CD4-positive, alpha-beta T cell (primary cell): ENCODE measurements around the gene DISP2. TPM values are rescaled to one million over a fixed set of nuclear protein-coding genes. Genes with fewer than 3 reads are reported as not detected.

Source experiments
- ATAC-seq: fragments of 200-7000 bp; cut with Tn5 transposase; one replicate; pipeline ENCODE4 v1.10.0; 2022; ENCODE audit warnings: mild to moderate bottlenecking; ENCODE audit not compliant: poor library complexity
- CTCF ChIA-PET: fragments of 350-600 bp; sonication (Branson Sonifier 250); formaldehyde crosslinking; loops from one replicate; lab custom pipeline; 2021; ENCODE audit warnings: antibody characterized with exemption, inconsistent platforms; lab: Charles Lee
- POLR2A ChIA-PET: fragments of 350-600 bp; sonication (Branson Sonifier 250); formaldehyde crosslinking; loops from one replicate; lab custom pipeline; 2021; ENCODE audit warnings: antibody characterized with exemption, inconsistent platforms; lab: Charles Lee
- DNase-seq, 14 experiments: peaks; one replicate each; pipeline ENCODE4 v3.0.0-alpha.2; 2013 to 2020; ENCODE audit warnings: mixed read lengths in 2 of 14
- H3K27ac ChIP-seq, 2 donors: one replicate each; pipeline versions ENCODE4 v1.5.1 to v1.7.0; 2013; ENCODE audit warnings: low read length in 2 of 2, low read depth in 1 of 2, mild to moderate bottlenecking in 1 of 2
- H3K27me3 ChIP-seq, 2 experiments: 1 replicate in 1 of 2; 2 replicates in 1 of 2; pipeline versions ENCODE4 v1.6.1 to v1.7.0; 2013; ENCODE audit warnings: low read length in 2 of 2, control low read depth in 1 of 2, mild to moderate bottlenecking in 1 of 2, moderate library complexity in 1 of 2; ENCODE audit not compliant: insufficient read depth in 2 of 2, control insufficient read depth in 1 of 2
- H3K36me3 ChIP-seq: one replicate; pipeline ENCODE4 v1.6.1; 2013; ENCODE audit warnings: low read length, control low read depth; ENCODE audit not compliant: insufficient read depth
- H3K4me1 ChIP-seq: one replicate; pipeline ENCODE4 v1.6.1; 2013; ENCODE audit warnings: low read length, control low read depth; ENCODE audit not compliant: insufficient read depth
- H3K4me3 ChIP-seq: one replicate; pipeline ENCODE4 v1.5.1; 2013; ENCODE audit warnings: mild to moderate bottlenecking, low read length, moderate library complexity
- H3K9me3 ChIP-seq, 2 experiments: 1 replicate in 1 of 2; 2 replicates in 1 of 2; pipeline versions ENCODE4 v1.6.1 to v1.7.0; 2013; ENCODE audit warnings: low read length in 2 of 2, mild to moderate bottlenecking in 2 of 2, control low read depth in 1 of 2, moderate library complexity in 1 of 2; ENCODE audit not compliant: control insufficient read depth in 1 of 2, insufficient read depth in 1 of 2
- H3K27ac Mint-ChIP-seq: one replicate; pipeline ENCODE4 v1.8.0; 2020; ENCODE audit warnings: mixed read lengths
- H3K27me3 Mint-ChIP-seq: one replicate; pipeline ENCODE4 v1.8.0; 2021; ENCODE audit warnings: mixed read lengths
- H3K36me3 Mint-ChIP-seq: one replicate; pipeline ENCODE4 v1.8.0; 2021; ENCODE audit warnings: low read depth, mixed read lengths
- H3K4me1 Mint-ChIP-seq: one replicate; pipeline ENCODE4 v1.8.0; 2021; ENCODE audit warnings: low read depth, mixed read lengths
- H3K4me3 Mint-ChIP-seq: one replicate; pipeline ENCODE4 v1.8.0; 2020; ENCODE audit warnings: mild to moderate bottlenecking, mixed read lengths
- H3K9me3 Mint-ChIP-seq: one replicate; pipeline ENCODE4 v1.8.0; 2020; ENCODE audit warnings: mixed read lengths
- intact Hi-C, 2 experiments: fragments of 100-400 bp; cut with DNase I in 1 of 2; cut with micrococcal nuclease in 1 of 2; formaldehyde crosslinking; loops; one replicate each; pipeline versions ENCODE4 v1.15.1 to v1.9.0; 2023 to 2025; cut with DNase I, micrococcal nuclease
- total RNA-seq, 174 experiments: library from RNA in 2 of 174; stranded (reverse) in 2 of 174; gene quantifications; one replicate each; pipeline ENCODE4 v1.2.3 and lab custom pipeline; 2021 to 2026
- TF ChIP-seq, protein P1 (sequence below): fragments of 200-600 bp; IDR thresholded peaks from one replicate; pipeline ENCODE4 v1.8.0; 2022; ENCODE audit warnings: antibody characterized with exemption, mild to moderate bottlenecking

The DISP2 gene
- total RNA-seq, 2 experiments from 2014 or later = 0.03 to 0.06 TPM

DNA sequence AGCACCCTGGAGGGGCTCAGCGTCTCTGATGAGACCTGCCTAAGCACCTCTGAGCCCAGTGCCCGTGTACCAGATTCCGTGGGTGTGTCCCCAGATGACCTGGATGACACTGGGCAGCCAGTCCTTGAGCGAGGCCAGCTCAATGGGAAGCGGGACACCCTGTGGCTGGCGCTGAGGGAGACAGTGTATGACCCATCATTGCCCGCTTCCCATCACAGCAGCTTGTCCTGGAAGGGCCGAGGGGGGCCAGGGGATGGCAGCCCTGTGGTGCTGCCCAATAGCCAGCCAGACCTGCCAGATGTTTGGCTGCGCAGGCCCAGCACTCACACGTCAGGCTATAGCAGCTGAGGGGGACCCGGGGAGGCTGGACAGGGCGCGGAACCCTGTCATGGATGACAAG lies 12.0 kb downstream of the DISP2 start:
- no peak overlapping the region for H3K4me3 ChIP-seq
- Mint-ChIP-seq H3K27ac (no peak overlapping the region), H3K36me3 (no peaks in the 10 kb centered on the region), H3K9me3 (no peaks in the 10 kb centered on the region), H3K27me3 (no peaks in the 10 kb centered on the region), H3K4me1 (peaks cover 17% of the 10 kb centered on the region), H3K4me3 (no peak overlapping the region)
- no peaks in the 10 kb centered on the region for H3K36me3 ChIP-seq
- CTCF ChIA-PET = interaction anchor here (0.6 to 5.0 kb wide), 2 partner anchors 26 to 1820 kb away, joined by 3 to 23 read pairs; no protein-coding TSS in a partner anchor
- TF ChIP-seq, protein P1, sequence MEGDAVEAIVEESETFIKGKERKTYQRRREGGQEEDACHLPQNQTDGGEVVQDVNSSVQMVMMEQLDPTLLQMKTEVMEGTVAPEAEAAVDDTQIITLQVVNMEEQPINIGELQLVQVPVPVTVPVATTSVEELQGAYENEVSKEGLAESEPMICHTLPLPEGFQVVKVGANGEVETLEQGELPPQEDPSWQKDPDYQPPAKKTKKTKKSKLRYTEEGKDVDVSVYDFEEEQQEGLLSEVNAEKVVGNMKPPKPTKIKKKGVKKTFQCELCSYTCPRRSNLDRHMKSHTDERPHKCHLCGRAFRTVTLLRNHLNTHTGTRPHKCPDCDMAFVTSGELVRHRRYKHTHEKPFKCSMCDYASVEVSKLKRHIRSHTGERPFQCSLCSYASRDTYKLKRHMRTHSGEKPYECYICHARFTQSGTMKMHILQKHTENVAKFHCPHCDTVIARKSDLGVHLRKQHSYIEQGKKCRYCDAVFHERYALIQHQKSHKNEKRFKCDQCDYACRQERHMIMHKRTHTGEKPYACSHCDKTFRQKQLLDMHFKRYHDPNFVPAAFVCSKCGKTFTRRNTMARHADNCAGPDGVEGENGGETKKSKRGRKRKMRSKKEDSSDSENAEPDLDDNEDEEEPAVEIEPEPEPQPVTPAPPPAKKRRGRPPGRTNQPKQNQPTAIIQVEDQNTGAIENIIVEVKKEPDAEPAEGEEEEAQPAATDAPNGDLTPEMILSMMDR = no peak
- intact Hi-C loops = loop anchor here in 1 of 2 experiments (2.0 kb wide), 1 partner anchor 51 kb away; no protein-coding TSS in a partner anchor
- H3K27ac ChIP-seq = no peak overlapping the region
- H3K4me1 ChIP-seq = peaks cover 28% of the 10 kb centered on the region
- H3K27me3 ChIP-seq = no peaks in the 10 kb centered on the region
- ATAC-seq = no peak
- POLR2A ChIA-PET = no interaction called here
- no peaks in the 10 kb centered on the region for H3K9me3 ChIP-seq
- DNase-seq = no peak

DNA sequence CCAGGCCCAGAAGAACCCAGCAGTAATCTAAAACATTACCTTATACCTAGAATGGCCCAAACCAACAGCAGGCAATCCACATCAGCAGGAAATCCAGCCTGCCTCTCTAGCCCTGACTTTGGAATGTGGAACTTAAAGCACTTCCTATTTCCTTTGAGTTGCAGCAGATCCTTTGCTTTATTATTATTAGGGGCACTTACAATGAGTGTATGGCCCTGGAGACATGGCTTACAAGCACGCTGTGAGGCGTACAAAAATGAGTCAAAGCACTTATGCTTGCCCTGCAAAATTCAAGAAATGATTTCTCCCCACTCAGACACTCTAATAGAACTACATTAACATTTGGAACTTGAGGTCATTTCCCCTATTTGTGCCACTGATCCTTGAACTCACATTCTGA lies 15.0 kb downstream of the DISP2 start:
- H3K27ac Mint-ChIP-seq = no peak overlapping the region
- Histone ChIP-seq H3K9me3 (no peaks in the 10 kb centered on the region), H3K27ac (no peak overlapping the region), H3K27me3 (no peaks in the 10 kb centered on the region), H3K36me3 (no peaks in the 10 kb centered on the region), H3K4me1 (peaks cover 6% of the 10 kb centered on the region), H3K4me3 (no peak overlapping the region)
- H3K4me1 Mint-ChIP-seq = peaks cover 5% of the 10 kb centered on the region
- no peaks in the 10 kb centered on the region for H3K36me3 Mint-ChIP-seq
- ChIA-PET CTCF (interaction anchor here (1.8 kb wide), 1 partner anchor 28 kb away, joined by 7 read pairs; no protein-coding TSS in a partner anchor), POLR2A (no interaction called here)
- no peaks in the 10 kb centered on the region for H3K9me3 Mint-ChIP-seq
- no peaks in the 10 kb centered on the region for H3K27me3 Mint-ChIP-seq
- TF ChIP-seq, protein P1 = no peak
- intact Hi-C loops = no loop called here
- ATAC-seq (no peak), DNase-seq (no peak)
- no peak overlapping the region for H3K4me3 Mint-ChIP-seq

DNA sequence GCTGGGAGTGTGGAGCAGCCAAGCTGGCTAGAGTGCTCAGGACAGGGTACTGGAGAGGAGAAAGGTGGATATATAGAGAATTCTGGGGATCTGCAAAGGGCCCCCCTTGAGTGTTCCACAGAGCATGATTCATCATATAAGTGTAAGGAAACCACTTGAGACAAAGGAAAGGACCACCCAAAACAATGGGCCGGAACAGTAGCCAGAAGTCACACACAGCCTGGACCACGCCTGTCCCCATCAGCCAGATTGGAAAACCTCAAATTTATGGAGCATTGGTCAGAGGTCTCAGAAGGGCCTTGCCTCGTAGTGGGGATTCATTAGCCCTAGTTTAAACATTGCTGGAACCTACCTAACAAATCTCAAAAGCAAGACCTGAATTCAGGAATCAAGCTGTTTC lies 19.6 kb downstream of the DISP2 start:
- H3K27ac Mint-ChIP-seq = no peak overlapping the region
- Histone ChIP-seq H3K4me3 (no peak overlapping the region), H3K9me3 (no peaks in the 10 kb centered on the region), H3K27ac (no peak overlapping the region), H3K4me1 (peaks cover 4% of the 10 kb centered on the region), H3K36me3 (no peaks in the 10 kb centered on the region), H3K27me3 (no peaks in the 10 kb centered on the region)
- no peak overlapping the region for H3K4me3 Mint-ChIP-seq
- H3K27me3 Mint-ChIP-seq = no peaks in the 10 kb centered on the region
- ChIA-PET POLR2A (interaction anchor here (1.0 kb wide), 2 partner anchors 9 to 45 kb away, joined by 3 read pairs; no protein-coding TSS in a partner anchor), CTCF (interaction anchor here (1.0 kb wide), 1 partner anchor 9 kb away, joined by 3 read pairs; no protein-coding TSS in a partner anchor)
- intact Hi-C loops = no loop called here
- no peaks in the 10 kb centered on the region for H3K9me3 Mint-ChIP-seq
- TF ChIP-seq, protein P1 = no peak
- DNase-seq (no peak), ATAC-seq (no peak)
- H3K36me3 Mint-ChIP-seq = no peaks in the 10 kb centered on the region
- H3K4me1 Mint-ChIP-seq = peaks cover 3% of the 10 kb centered on the region
